ENCODE measurements around the gene OTOL1. TPM values are rescaled to one million over a fixed set of nuclear protein-coding genes. Genes with fewer than 3 reads are reported as not detected.

Gene OTOL1
- total RNA-seq, 1 experiment from 2014 or later = not detected

GRCh38 chr3:161455962-161456361 is 40.6 kb upstream of the OTOL1 start:
- no peak overlapping the region for H3K4me3 Mint-ChIP-seq (ENCODE audit: low read depth, unreplicated experiment)
- CTCF ChIA-PET = no interaction called here
- no peaks in the 10 kb centered on the region for H3K4me1 Mint-ChIP-seq (ENCODE audit: low read depth, unreplicated experiment)
- no peaks in the 10 kb centered on the region for H3K36me3 Mint-ChIP-seq (ENCODE audit: insufficient read depth, unreplicated experiment)
- BruUV-seq (replicated peaks) = no TSS peak
- no peak overlapping the region for H3K27ac Mint-ChIP-seq (ENCODE audit: unreplicated experiment)
- no peaks in the 10 kb centered on the region for H3K27me3 Mint-ChIP-seq (ENCODE audit: unreplicated experiment)
- DNase-seq = no peak
- TF ChIP-seq CTCF (IDR thresholded peaks at IDR 0.05; ENCODE audit: unreplicated experiment) = no peak
- intact Hi-C loops (cut with micrococcal nuclease; ENCODE audit: unreplicated experiment) = no loop called here
- H3K9me3 Mint-ChIP-seq (ENCODE audit: low read depth, unreplicated experiment) = peaks cover 3% of the 10 kb centered on the region

GRCh38 chr3:161462138-161462537 is 34.5 kb upstream of the OTOL1 start:
- no peaks in the 10 kb centered on the region for H3K27me3 Mint-ChIP-seq (ENCODE audit: unreplicated experiment)
- intact Hi-C loops (cut with micrococcal nuclease; ENCODE audit: unreplicated experiment) = no loop called here
- no peak for TF ChIP-seq CTCF (IDR thresholded peaks at IDR 0.05; ENCODE audit: unreplicated experiment)
- BruUV-seq (replicated peaks) = no TSS peak
- peaks cover 6% of the 10 kb centered on the region for H3K9me3 Mint-ChIP-seq (ENCODE audit: low read depth, unreplicated experiment)
- no peaks in the 10 kb centered on the region for H3K4me1 Mint-ChIP-seq (ENCODE audit: low read depth, unreplicated experiment)
- no peak for DNase-seq
- CTCF ChIA-PET = no interaction called here
- H3K36me3 Mint-ChIP-seq (ENCODE audit: insufficient read depth, unreplicated experiment) = no peaks in the 10 kb centered on the region
- no peak overlapping the region for H3K4me3 Mint-ChIP-seq (ENCODE audit: low read depth, unreplicated experiment)
- no peak overlapping the region for H3K27ac Mint-ChIP-seq (ENCODE audit: unreplicated experiment)

GRCh38 chr3:161471211-161471610 is 25.4 kb upstream of the OTOL1 start:
- Mint-ChIP-seq H3K36me3 (ENCODE audit: insufficient read depth, unreplicated experiment) (no peaks in the 10 kb centered on the region), H3K4me3 (ENCODE audit: low read depth, unreplicated experiment) (no peak overlapping the region), H3K27me3 (ENCODE audit: unreplicated experiment) (no peaks in the 10 kb centered on the region), H3K27ac (ENCODE audit: unreplicated experiment) (no peak overlapping the region), H3K9me3 (ENCODE audit: low read depth, unreplicated experiment) (no peaks in the 10 kb centered on the region), H3K4me1 (ENCODE audit: low read depth, unreplicated experiment) (no peaks in the 10 kb centered on the region)
- intact Hi-C loops (cut with micrococcal nuclease; ENCODE audit: unreplicated experiment) = no loop called here
- no peak for TF ChIP-seq CTCF (IDR thresholded peaks at IDR 0.05; ENCODE audit: unreplicated experiment)
- no peak for DNase-seq
- CTCF ChIA-PET = no interaction called here
- BruUV-seq (replicated peaks) = no TSS peak

- intact Hi-C loops (cut with micrococcal nuclease; ENCODE audit: unreplicated experiment) = no loop called here
- H3K27ac Mint-ChIP-seq (ENCODE audit: unreplicated experiment) = no peak overlapping the region
- H3K4me1 Mint-ChIP-seq (ENCODE audit: low read depth, unreplicated experiment) = no peaks in the 10 kb centered on the region
- CTCF ChIA-PET = no interaction called here
- BruUV-seq (replicated peaks) = no TSS peak
- no peak for DNase-seq
- TF ChIP-seq CTCF (IDR thresholded peaks at IDR 0.05; ENCODE audit: unreplicated experiment) = no peak
- H3K36me3 Mint-ChIP-seq (ENCODE audit: insufficient read depth, unreplicated experiment) = no peaks in the 10 kb centered on the region
- H3K27me3 Mint-ChIP-seq (ENCODE audit: unreplicated experiment) = no peaks in the 10 kb centered on the region
- no peaks in the 10 kb centered on the region for H3K9me3 Mint-ChIP-seq (ENCODE audit: low read depth, unreplicated experiment)
- no peak overlapping the region for H3K4me3 Mint-ChIP-seq (ENCODE audit: low read depth, unreplicated experiment)
Measured at GRCh38 chr3:161474139-161474538, 22.5 kb upstream of the OTOL1 start.

- intact Hi-C loops (cut with micrococcal nuclease; ENCODE audit: unreplicated experiment) = no loop called here
- BruUV-seq (replicated peaks) = no TSS peak
- TF ChIP-seq CTCF (IDR thresholded peaks at IDR 0.05; ENCODE audit: unreplicated experiment) = no peak
- no peaks in the 10 kb centered on the region for H3K4me1 Mint-ChIP-seq (ENCODE audit: low read depth, unreplicated experiment)
- CTCF ChIA-PET = no interaction called here
- H3K9me3 Mint-ChIP-seq (ENCODE audit: low read depth, unreplicated experiment) = no peaks in the 10 kb centered on the region
- H3K36me3 Mint-ChIP-seq (ENCODE audit: insufficient read depth, unreplicated experiment) = no peaks in the 10 kb centered on the region
- no peaks in the 10 kb centered on the region for H3K27me3 Mint-ChIP-seq (ENCODE audit: unreplicated experiment)
- no peak for DNase-seq
- H3K27ac Mint-ChIP-seq (ENCODE audit: unreplicated experiment) = no peak overlapping the region
- H3K4me3 Mint-ChIP-seq (ENCODE audit: low read depth, unreplicated experiment) = no peak overlapping the region
Measured at GRCh38 chr3:161474741-161475140, 21.9 kb upstream of the OTOL1 start.

Measured in Calu3 (cell line).